NB4 (cell line): Measurements from ENCODE around the gene SRPRB.

Experiments used
- CTCF ChIP-seq: IDR thresholded peaks from one replicate; pipeline ENCODE4 v1.5.1; 2012; ENCODE audit warnings: low read depth, low read length
- POLR2A ChIP-seq: IDR thresholded peaks from 2 replicates; pipeline ENCODE4 v1.6.1; 2011; ENCODE audit warnings: mild to moderate bottlenecking; ENCODE audit not compliant: insufficient read length; ENCODE audit errors: extremely low read depth

- TF ChIP-seq CTCF (no peak), POLR2A (no peak)
Observed at GRCh38 chr3:133773732-133774131, 31.9 kb upstream of the SRPRB start.
